ENCODE data around the gene DNM2.
A peak's percentile ranks its signal among the peaks of the same experiment; 100 is the strongest.

Gene DNM2

DNA sequence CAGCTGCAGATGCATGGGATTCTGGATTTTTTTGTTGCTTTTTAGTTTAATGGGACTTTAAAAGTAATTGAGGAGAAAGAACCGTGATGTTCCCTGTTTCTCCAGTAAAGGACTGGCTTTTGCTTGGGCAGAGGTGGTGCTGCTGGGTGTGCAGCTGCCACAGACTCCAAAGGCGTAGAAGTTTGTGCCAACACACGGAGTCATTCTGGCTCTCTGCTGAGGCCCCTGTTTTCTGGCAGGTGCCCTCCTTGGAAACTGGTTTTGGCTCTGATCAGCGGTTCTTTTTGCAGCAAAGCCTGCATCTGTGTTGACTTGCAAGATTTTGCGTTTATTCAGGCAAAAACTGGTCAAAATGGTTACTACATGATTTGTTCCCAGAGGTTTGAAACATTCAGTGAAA is 32.7 kb upstream of the DNM2 start:
- peaks cover 62% of the 10 kb centered on the region for H3K36me3 Mint-ChIP-seq (ENCODE audit: low read depth)
- H3K4me1 Mint-ChIP-seq (ENCODE audit: low read depth): no peaks in the 10 kb centered on the region
- no peaks in the 10 kb centered on the region for H3K27me3 Mint-ChIP-seq
- no peak overlapping the region for H3K4me3 Mint-ChIP-seq
- H3K9me3 Mint-ChIP-seq: no peaks in the 10 kb centered on the region
- H3K27ac Mint-ChIP-seq: no peak overlapping the region

DNA sequence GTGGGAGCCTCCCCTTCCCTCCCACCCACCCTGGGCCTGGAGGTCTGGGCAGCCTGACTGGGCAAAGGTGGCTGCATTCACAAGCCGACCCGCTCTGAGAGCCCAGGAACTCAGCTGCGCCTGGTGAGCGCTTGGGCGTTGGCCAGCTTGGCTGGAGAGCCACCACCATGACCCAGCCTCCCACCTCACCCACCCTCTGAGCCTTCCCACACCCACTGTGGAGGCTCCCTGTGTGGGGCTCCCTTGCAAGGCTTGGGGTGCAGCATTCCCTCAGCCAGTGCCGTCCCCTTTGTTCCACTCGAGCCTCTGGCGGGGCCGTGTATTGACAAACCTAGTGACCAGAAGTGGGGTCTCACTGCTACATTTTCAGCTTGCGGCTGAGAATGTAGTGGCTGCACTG is 31.7 kb upstream of the DNM2 start:
- Mint-ChIP-seq H3K36me3 (ENCODE audit: low read depth) (peaks cover 64% of the 10 kb centered on the region), H3K27me3 (no peaks in the 10 kb centered on the region), H3K9me3 (no peaks in the 10 kb centered on the region), H3K4me3 (no peak overlapping the region), H3K27ac (no peak overlapping the region), H3K4me1 (ENCODE audit: low read depth) (no peaks in the 10 kb centered on the region)

DNA sequence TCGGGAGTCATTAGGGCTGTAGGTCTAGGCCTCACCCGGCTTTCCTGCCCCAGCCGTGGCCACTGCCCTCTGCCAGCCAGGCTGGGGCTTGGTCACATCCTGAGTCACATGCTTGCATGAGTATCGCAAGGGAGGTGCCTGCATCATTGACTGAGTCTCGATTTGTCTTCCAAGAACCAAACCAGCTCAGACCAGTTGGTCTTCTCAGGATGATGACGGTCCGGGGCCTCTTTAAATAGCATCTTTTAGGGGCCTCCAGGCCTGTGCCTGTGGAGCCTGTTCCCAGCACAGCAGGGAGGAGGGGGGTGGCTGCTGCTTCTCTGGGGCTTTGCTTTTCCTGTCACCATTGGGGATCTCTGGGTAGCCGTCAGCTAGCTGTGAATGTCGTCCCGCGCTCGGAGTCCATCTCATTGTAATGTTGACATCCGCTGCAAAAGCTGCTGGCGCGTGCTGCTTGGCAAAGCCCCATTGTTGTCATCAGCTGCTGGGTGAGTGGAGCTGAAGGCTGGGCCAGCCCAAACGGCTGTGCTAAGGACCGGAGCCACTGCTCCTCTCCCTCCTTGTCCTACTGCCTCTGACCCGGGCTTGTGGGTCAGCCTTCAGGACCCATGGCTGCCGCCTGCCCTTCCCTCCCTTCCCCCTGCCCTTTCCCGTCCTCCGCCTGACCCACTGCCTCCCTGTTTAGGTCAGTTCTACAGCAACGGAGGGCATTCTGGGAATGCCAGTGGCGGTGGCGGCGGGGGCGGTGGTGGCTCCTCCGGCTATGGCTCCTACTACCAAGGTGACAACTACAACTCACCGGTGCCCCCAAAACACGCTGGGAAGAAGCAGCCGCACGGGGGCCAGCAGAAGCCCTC is 31.0 kb upstream of the DNM2 start:
- Mint-ChIP-seq H3K36me3 (ENCODE audit: low read depth) (peaks cover 63% of the 10 kb centered on the region), H3K27me3 (no peaks in the 10 kb centered on the region), H3K4me3 (no peak overlapping the region), H3K27ac (no peak overlapping the region), H3K4me1 (ENCODE audit: low read depth) (no peaks in the 10 kb centered on the region), H3K9me3 (no peaks in the 10 kb centered on the region)

DNA sequence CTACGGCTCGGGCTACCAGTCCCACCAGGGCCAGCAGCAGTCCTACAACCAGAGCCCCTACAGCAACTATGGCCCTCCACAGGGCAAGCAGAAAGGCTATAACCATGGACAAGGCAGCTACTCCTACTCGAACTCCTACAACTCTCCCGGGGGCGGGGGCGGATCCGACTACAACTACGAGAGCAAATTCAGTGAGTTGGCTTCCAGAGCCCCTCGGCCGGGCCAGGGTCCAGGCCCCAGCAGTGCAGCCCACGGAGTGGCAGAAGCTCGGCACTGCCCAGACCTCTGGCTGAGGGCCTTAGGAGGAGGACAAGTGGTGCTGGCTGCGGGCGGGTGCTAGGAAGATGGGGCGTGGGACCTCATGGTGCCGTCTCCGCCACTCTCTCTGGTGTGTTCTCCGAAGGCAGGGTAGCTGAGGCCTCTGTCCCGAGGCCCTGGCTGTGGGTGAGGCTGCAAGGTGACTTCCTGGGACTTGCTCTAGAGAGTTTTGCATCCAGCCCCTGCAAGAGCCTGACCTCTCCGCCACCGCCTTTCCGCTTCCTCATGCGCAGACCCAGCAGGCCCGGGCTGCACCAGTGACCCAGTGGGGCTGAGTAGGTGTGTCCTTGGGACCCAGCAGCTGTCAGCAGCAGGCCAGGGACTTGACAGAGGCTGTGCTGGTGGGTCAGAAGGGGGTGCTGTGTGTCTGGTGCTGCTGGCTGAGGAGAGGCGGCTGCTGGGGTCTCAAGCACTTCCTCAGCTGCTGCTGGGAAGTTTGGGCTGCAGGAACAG is 30.2 kb upstream of the DNM2 start:
- Mint-ChIP-seq H3K4me1 (ENCODE audit: low read depth) (no peaks in the 10 kb centered on the region), H3K27ac (no peak overlapping the region), H3K4me3 (no peak overlapping the region), H3K36me3 (ENCODE audit: low read depth) (peaks cover 64% of the 10 kb centered on the region), H3K27me3 (no peaks in the 10 kb centered on the region), H3K9me3 (no peaks in the 10 kb centered on the region)

DNA sequence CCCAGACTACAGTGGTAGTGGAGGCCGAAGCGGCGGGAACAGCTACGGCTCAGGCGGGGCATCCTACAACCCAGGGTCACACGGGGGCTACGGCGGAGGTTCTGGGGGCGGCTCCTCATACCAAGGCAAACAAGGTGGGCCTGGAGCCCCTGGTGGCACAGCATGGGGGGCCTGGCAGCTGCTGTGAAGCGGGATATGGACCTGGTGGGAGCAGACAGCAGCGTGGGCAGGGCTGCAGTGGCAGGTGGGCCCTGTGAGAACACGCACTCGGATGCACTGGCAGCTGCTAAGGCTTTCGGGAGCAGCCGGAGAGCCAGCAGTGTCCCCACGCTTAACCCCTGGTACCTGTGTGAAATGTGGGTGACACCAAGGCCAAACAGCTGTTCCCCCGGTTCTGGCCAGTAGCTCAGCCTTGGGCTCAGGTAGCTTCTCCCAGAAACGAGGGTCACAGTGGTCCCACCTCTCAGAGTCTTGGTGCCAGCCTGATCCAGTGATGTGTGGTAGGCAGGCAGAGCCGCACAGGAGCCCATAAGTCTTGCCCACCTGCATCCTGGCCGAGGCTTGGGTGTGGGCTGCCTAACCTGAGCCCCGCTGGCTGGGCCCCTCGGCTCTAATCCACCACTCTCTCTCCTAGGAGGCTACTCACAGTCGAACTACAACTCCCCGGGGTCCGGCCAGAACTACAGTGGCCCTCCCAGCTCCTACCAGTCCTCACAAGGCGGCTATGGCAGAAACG is 29.2 kb upstream of the DNM2 start:
- Mint-ChIP-seq H3K9me3 (no peaks in the 10 kb centered on the region), H3K27ac (no peak overlapping the region), H3K36me3 (ENCODE audit: low read depth) (peaks cover 57% of the 10 kb centered on the region), H3K4me1 (ENCODE audit: low read depth) (no peaks in the 10 kb centered on the region), H3K4me3 (no peak overlapping the region), H3K27me3 (no peaks in the 10 kb centered on the region)

DNA sequence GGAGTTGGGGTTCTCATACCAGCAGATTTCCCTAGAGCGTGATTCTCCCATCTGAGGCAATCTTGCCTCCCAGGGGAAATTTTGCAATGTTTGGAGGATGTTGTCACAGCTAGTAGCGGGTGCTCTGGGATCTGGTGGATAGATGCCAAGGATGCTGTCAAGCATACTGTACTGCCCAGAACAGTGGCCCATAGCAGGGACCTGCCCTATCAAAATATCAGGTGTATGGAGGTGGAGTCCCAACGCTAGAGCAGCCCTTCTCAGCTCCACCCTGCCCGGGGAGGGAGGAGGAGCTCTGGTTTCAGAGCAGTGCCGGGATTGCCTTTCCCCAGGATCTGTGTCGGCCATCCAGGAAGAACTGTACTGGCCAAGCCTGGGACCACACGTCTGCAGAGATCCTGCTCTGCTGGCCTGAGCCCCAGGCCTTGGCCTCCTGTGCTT is 27.5 kb upstream of the DNM2 start:
- Mint-ChIP-seq H3K36me3 (ENCODE audit: low read depth) (peaks cover 43% of the 10 kb centered on the region), H3K9me3 (no peaks in the 10 kb centered on the region), H3K4me3 (no peak overlapping the region), H3K27me3 (no peaks in the 10 kb centered on the region), H3K4me1 (ENCODE audit: low read depth) (peaks cover 8% of the 10 kb centered on the region), H3K27ac (no peak overlapping the region)

DNA sequence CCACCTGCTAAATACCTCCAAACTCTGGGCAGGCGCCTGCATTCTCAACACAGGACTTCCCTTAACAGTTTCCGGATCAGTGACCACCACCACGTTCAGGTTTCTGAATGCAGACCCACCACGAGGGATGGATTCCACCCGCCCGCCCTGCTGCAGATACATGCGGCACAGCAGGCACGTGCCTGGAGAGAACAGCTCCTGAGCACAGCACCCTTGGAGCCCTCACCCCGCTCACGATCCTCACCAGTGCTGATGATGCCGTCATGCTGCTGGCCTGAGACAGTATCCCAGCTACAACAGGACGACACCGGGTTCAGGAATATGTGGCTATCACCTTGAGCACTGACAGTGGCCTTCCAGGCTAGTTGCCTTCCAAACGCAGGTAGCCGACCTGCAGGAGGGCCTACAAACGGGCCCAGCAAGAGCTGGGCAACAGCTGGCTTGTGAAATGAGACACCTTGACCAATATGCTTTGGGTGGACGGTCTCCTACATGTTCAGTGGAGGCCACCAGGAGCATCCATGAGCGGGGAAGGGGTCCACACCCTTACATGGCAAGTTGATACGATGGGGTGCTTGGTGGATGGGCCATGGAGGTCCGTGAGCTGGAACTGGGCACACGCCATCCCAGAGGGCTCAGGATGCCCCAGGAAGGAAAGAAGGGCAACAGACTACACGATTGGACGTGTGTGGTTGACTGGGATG is 26.5 kb upstream of the DNM2 start:
- H3K27ac Mint-ChIP-seq: peak overlapping the region; percentile 32
- H3K4me3 Mint-ChIP-seq: no peak overlapping the region
- no peaks in the 10 kb centered on the region for H3K9me3 Mint-ChIP-seq
- H3K27me3 Mint-ChIP-seq: no peaks in the 10 kb centered on the region
- peaks cover 17% of the 10 kb centered on the region for H3K4me1 Mint-ChIP-seq (ENCODE audit: low read depth)
- peaks cover 42% of the 10 kb centered on the region for H3K36me3 Mint-ChIP-seq (ENCODE audit: low read depth)

DNA sequence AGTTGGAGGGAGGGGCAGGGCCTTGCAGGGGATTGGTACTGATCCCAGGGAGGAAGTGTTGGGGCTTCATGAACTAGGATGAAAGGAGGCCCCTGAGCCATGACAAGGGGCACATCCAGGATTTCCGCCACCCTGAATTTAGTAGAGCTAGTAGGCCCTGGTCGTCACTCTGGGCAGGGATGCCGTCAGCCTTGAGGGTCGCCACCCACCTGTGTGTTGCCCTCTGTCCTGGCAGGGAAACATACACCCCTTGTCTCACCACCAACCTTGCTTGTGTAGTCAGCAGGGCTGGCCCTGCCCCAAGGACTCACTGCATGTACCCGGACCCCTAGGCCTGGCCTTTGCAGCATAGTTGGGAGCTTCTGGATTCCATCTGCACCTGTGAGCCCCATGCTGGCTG is 26.0 kb upstream of the DNM2 start:
- H3K4me1 Mint-ChIP-seq (ENCODE audit: low read depth): peaks cover 17% of the 10 kb centered on the region
- H3K27ac Mint-ChIP-seq: peak overlapping the region; percentile 32
- peaks cover 42% of the 10 kb centered on the region for H3K36me3 Mint-ChIP-seq (ENCODE audit: low read depth)
- H3K4me3 Mint-ChIP-seq: no peak overlapping the region
- H3K9me3 Mint-ChIP-seq: no peaks in the 10 kb centered on the region
- peaks cover 4% of the 10 kb centered on the region for H3K27me3 Mint-ChIP-seq

DNA sequence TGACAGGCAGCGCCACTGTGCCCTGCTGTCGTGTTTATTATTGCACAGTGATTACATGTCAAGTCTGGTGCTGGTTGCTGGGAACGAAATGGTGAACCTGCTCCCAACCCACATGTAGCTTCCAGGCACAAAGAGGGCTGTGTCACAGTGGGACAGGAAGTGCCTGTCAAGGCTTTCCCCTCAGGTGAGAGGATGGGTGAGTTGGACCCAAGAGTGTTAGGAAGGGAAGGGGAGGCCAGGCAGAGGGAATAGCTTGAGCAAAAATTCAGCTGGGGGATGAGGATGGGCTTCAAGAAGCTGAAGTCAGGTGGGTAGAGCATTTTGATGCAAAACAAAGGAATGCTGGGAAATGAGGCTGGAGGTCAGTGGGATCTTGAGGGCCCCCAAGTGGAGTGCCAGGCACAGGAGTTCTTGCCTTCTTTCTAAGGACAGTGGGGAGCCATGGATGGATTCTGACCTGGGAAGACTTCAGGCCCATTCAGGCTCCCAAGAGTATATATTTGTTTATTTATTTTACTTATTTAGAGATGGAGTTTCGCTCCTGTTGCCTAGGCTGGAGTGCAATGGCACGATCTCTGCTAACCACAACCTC is 25.1 kb upstream of the DNM2 start:
- H3K27ac Mint-ChIP-seq: peak overlapping the region; percentile 5
- H3K36me3 Mint-ChIP-seq (ENCODE audit: low read depth): peaks cover 37% of the 10 kb centered on the region
- H3K4me3 Mint-ChIP-seq: no peak overlapping the region
- no peaks in the 10 kb centered on the region for H3K9me3 Mint-ChIP-seq
- peaks cover 4% of the 10 kb centered on the region for H3K27me3 Mint-ChIP-seq
- peaks cover 17% of the 10 kb centered on the region for H3K4me1 Mint-ChIP-seq (ENCODE audit: low read depth)

DNA sequence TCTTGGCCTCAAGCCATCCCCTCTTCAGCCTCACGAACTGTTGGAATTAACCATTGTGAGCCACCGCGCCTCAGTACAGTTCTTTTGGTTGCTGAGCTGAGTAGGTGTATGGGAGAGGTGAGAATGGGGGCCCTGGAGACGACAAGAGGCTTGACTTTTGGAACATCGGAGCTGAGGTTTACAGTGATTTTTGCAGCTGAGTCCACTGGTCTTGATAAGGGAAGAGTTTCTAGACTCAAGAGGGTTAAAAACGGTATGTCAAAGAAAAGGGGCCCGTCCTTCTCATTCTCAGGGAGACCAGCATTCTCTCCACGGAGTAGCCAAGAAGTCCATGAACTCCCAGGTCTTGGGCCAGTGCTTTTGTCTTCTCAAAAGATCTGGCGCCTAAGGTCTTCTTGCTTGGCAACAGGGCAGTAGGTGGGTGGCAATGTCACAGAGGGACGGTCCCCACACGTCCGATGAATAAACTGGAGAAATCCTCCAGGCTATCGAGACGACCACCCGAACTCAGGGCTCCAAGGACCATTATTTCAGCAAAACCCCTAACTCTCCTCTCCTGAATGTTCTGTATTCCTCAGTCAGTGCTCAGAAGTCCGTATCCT is 23.1 kb upstream of the DNM2 start:
- H3K27me3 Mint-ChIP-seq: peaks cover 4% of the 10 kb centered on the region
- no peak overlapping the region for H3K27ac Mint-ChIP-seq
- H3K4me3 Mint-ChIP-seq: peak overlapping the region; percentile 76
- H3K4me1 Mint-ChIP-seq (ENCODE audit: low read depth): peaks cover 17% of the 10 kb centered on the region
- no peaks in the 10 kb centered on the region for H3K9me3 Mint-ChIP-seq
- H3K36me3 Mint-ChIP-seq (ENCODE audit: low read depth): peaks cover 23% of the 10 kb centered on the region

DNA sequence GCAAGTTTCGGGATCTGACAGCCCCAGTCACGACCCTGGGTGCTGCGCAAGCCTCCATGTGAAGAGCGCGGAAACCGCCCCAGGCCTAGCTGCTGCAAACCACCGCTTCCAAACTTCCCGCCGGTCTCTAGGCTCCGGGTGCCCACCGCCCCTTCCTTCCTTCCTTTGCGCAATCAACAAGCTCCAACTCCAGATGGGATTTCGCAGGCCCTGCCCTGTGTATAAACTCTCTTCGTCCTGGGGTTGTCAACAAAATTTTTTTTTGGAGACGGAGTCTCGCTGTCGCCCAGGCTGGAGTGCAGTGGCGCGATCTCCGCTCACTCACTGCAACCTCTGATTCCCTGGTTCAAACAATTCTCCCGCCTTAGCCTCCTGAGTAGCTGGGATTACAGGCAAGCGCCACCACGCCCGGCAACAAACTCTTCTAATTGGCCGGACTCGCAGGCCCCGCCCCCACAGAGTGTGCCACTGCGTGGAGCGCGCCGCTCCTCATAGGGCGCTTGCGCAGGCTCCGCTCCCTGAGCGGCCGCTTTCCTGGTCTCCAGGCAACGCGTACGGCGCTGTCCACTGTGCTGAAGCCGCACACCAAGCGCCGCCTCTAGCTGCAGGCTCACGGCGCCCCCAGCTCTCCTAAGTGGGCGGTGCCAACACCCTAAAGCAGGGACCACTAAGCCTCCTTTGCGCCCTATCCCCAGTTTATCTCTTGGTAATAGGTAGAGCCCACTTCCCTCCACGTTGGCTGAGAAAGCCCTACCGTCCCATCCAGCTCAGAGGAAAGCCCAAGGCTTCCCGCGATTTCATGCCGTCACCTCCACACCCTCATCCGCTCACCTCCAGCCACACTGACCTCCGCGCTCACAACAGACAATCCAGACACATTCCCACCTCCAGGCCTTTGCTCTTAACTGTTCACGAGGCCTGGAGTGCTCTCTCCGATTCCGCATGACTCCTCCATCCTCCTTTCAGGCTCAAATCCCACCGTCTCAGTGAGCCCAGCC is 22.2 kb upstream of the DNM2 start:
- Mint-ChIP-seq H3K27ac (peak overlapping the region; percentile 6), H3K36me3 (ENCODE audit: low read depth) (peaks cover 15% of the 10 kb centered on the region), H3K4me3 (peak overlapping the region; percentile 76), H3K27me3 (peaks cover 4% of the 10 kb centered on the region), H3K4me1 (ENCODE audit: low read depth) (peaks cover 17% of the 10 kb centered on the region), H3K9me3 (no peaks in the 10 kb centered on the region)

DNA sequence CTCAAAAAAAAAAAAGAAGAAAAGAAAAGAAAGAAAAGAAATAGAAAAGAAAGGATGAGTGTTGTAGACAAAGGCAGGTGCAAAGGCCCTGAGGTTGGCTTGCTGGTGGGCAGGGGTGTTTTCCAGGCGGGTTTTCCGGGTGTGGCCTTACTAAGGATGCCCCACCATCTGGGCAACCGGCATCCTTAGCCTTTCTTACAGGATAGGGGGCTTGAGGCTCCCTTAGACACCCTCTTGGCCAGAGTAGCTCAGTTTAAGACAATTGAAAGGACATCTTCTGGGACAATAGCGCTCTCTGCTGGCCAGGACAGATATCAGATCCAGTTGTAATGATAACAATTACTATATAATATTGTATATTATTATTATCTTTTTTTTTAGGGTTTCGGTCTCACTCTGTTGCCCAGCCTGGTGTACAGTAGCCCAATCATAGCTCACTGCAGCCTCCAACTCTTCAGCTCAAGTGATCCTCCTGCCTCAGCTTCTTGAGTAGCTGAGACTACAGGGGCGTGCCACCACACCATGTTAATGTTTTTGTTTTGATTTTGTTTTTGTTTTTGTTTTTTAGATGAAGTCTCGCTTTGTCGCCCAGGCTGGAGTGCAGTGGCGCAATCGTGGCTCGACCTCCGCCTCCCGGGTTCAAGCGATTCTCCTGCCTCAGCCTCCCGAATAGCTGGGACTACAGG is 18.1 kb upstream of the DNM2 start:
- H3K27ac Mint-ChIP-seq: no peak overlapping the region
- H3K4me1 Mint-ChIP-seq (ENCODE audit: low read depth): peaks cover 31% of the 10 kb centered on the region
- no peaks in the 10 kb centered on the region for H3K9me3 Mint-ChIP-seq
- peaks cover 4% of the 10 kb centered on the region for H3K27me3 Mint-ChIP-seq
- no peak overlapping the region for H3K4me3 Mint-ChIP-seq
- peaks cover 5% of the 10 kb centered on the region for H3K36me3 Mint-ChIP-seq (ENCODE audit: low read depth)
